Activated effector memory CD4-positive, alpha-beta T cell treated with anti-CD3 and anti-CD28 coated beads, Interleukin-2, amount 50 U/mL, for 16 hours (primary cell): ENCODE measurements around the gene FAM204A.

Source experiments
- DNase-seq: peaks from one replicate; pipeline ENCODE4 v3.0.0-alpha.2; 2020

FAM204A gene

DNA sequence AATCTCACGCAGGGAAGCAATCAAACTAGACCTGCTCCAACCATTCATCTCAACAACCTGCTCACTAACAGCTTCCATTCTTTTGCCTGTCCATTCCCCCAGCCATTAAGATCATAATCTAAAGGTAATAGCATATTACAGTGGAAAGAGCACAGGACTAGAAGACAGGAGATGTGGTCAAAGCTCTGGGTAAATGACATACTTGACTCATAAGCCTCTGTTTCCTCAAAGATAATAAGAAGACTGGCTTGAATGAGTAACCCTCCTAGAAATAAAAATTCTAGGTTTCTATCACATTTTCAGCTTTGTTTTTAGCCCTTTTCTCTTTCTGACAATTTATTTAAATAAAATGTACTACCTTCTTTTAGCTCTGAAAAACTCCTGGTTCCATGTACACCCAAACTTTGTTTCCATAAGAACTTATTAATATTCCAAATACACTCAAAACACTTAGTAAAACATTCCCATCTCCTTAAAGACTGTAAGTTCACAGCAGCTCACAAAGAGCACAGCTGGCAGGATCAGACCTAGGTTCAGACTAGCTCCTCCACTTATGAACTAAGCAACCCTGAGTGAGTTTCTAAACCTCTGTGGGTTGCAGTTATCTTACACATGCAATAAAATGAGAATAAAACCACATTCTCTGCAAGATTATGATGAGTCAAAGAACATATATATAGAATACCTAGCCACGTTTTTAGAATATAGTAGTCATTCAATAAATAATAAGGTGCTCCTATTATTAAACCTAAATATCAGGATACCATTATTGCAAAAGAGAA lies 11.6 kb downstream of the FAM204A start:
- DNase-seq = no peak

DNA sequence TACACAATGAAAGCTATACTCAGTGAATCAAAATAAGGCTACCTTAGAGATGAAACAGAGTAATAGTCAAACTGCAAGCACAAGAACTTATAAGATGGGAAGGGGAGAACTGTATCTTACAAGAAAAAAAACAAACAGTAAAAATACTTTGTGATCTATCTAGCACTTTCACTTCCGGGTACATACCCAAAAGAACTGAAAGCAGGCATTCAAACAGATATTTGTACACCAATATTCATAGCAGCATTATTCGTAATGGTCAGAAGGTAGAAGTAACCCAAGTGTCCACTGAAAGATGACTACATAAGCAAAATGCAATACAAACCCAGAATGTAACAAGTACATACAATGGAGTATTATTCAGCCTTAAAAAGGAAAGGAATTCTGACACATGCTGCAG lies 18.0 kb downstream of the FAM204A start:
- no peak for DNase-seq

GRCh38 chr10:118321724-118322575 lies 20.2 kb downstream of the FAM204A start:
- DNase-seq = no peak

DNA sequence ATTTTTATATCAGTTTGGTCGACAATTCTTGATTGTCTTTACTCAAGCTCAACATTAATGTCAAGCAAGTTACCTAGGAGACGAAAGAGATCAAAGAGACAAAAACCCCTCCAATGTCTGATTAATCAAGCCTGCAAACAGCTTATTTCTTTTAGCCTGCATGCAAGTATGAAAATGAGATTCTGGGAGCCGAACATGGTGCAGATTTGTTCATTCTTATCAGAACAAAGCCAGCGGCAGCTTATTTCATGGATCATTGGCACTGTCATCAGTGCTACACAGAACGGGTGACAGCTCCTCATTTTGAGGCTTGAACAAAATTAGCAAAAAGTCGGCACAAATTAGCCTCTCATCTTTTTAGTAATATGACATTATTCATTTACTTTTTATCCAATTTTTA lies 26.5 kb downstream of the FAM204A start:
- DNase-seq = no peak

DNA sequence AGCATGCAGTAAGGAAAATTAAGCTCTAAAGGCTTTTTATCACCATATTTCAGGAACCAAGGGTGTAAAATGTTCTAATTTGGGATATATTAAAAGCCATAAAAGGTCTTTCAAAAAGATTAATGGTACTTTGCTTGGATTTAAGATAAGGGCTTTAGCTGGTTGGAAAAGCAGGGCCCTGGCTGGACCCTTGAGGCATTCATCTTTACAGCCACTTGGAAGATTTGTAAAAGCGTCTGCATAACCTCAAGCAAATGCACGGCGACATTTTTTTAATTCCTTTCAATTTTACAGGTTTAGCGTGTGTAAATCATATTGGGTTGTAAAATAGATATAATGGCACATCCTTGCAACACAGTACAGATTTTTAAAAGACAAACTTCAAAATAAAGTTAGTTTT lies 27.2 kb downstream of the FAM204A start:
- no peak for DNase-seq

GRCh38 chr10:118311505-118311904 lies 30.6 kb downstream of the FAM204A start:
- DNase-seq = no peak

DNA sequence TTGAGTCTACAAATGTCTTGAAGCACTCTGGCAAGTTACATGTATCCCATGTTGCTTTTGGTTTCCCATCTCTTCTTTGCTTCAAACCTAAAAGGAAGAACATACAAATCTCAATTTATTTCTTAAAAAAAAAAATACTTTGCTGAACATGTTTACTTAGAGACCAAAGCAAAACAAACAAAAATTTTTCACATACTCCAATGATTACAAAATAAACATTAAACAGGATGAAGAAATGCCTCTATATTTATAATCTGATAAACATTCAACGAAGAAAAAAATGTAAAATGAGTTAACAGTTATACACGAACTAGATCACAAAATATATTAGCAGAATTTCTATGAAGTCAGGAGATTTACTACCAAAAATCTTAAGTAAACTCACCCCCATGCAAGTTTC lies 31.3 kb downstream of the FAM204A start:
- DNase-seq = no peak

GRCh38 chr10:118309911-118310310 lies 32.2 kb downstream of the FAM204A start:
- DNase-seq = no peak

DNA sequence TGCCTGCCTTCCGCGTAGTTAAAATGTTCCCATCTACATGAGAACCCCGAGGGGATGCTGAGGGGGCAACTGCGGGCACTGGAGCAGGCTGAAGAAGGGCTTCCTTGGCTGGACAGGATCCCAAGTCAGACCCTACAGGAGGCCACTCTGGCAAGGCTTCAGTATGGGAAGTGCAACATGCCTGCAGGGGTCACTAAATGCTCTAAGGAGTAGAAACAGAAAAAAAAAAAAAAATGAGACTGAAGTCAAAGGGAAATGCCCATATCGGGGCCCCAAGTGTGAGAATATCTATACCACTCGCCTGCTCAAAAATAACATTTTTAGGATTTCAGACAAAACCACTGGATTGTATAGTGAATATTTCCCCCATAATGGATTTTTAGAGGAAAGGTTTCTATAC lies 33.5 kb downstream of the FAM204A start:
- DNase-seq = no peak

DNA sequence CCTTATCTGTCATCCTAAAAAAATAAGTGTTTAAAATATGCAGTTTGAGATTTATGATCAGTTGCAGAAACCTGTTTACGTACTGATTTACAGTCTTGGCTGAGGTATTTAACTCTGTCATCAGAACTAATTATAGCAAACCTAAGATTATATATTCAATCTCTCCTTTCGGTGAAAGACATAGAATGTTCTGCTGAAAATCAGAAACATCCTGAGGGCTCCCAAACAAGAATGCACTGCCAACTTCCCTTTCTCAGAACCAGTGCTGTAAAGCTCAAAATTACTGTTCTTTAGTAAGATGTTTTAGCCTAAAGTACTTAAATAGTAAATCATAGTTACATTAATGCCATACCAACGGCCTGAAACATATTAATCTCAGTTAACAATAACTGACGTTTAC lies 34.3 kb downstream of the FAM204A start:
- DNase-seq = no peak

- DNase-seq = no peak
Observed at GRCh38 chr10:118307220-118307619, 34.9 kb downstream of the FAM204A start.

DNA sequence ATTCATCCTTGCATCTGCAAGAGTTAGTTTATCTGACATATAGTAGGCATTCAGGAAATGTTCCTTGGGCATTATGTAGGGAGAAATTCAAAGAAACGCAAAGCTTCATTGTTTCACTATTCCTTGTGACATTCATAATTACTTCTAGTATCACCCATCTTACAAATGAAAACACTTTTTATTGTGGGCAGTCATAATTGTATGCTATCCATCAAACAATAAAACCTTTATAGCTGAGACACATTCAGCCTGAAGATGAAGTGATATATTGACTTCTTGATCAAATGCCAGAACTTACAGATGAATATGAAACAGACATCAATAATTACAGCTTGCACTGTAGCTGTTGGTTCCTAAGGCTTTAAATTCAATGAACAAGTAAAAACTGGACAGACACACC lies 36.4 kb downstream of the FAM204A start:
- no peak for DNase-seq

DNA sequence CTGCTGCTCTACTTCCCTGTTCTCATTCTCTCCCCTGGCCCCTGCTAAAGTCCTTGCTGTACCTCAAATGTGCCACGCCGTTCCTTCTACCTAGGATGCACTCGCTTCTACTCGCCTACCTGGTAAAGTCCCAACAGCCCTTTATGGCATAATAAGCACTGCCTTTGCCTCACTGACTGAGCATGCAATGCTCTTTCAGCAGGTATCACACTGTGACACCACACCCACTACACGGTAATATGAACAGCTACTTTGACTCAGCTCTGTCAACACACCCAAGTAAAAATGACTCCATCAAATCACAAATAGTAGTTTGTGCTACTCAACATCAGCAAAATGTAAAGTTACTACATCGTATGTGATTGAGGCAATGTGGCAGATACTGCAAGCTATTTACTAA lies 37.6 kb downstream of the FAM204A start:
- no peak for DNase-seq

DNA sequence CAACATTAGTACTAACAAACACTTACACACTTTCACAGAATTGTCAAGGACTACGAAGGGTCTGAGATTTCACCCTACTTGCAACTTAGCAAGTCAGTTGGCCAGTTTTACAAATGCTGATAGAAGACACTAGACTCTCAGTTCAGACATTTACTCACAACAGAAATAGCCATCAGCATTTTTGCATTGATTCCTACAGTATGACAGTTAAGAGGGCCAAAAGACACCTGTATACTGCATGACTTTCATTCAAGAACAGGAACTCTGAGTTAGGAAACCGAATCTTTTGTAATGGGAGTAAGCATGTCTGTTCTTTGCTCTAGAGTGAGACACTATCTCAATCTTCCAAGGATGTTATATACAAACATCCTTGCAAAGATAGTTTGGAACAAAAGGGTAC lies 40.9 kb downstream of the FAM204A start:
- no peak for DNase-seq

DNA sequence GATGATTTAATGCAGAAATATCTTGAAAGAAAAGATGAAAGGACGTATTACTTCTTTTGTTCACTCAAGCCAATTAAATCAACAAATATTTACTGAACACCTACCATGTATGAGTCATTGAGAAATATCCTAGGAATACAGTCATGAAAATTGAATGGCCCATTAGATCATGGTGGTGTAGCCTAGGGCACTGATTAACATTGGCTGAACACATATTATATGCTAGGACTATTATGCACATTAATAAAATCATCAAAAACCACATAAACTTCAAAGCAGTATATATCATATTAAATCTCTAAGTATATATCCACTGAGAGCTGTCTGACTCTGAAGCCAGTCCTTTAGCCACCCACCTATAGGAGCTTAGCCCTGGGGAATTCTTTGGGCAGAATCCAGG lies 41.8 kb downstream of the FAM204A start:
- no peak for DNase-seq

DNA sequence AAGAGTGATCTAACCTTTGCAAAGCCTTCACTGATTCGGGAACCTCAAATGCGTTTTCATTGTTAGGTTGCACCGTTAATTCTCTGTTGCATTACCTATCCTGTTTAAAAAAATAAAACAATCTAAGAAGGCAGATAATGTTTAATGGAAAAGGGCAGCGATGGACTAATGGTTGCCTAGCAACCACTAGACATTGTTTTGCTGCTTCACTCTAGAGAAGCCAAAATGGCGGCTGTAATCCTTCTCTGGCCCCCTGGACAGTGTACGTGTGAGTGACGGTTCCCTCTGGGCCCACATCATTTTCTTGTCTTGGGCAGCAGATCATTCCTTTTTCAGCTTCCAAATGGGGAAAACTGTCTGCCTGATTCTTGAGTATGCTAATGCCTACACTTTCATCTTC lies 43.3 kb downstream of the FAM204A start:
- DNase-seq = no peak

DNA sequence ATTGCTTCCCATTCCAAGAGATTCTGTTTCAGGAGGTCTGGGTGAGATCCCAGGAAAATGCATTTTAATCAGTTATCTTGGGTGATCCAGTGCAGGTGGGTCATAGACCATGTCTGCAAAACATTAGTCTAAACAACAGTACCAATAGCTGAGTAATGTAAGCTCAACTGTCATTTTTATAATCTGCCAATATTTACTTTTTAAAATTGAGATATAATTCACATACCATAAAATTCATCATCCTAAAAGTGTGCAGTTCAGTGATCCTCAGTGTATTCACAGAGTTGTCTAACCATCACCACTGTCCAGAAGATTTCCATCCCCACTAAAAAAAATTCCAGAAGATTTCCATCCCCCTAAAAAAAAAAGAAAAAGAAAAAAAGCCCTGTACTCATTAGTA lies 51.0 kb downstream of the FAM204A start:
- no peak for DNase-seq

DNA sequence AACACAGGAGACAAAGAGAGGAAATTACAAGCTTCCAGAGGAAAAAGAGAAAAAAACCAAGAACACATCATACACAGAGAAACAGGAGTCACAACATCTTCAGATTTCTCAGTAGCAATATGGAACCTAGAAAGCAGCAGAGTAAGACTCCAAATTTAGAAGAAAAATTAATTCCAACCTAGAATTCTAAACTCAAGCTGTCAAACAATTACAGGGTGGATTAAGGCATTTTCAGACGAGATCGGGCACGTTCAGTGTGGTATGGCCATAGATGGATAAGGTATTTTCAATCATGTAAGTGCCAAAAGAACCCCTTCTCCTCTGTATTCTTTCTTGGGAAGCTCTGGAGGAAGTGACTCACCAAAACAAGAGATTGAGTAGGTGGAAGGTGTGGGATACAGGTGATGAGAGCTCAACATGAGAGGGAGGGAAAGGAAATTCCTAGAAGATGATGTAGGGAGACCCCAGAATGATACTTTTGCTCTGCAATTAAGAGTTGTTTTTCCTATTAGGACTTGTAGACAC lies 51.6 kb downstream of the FAM204A start:
- no peak for DNase-seq

DNA sequence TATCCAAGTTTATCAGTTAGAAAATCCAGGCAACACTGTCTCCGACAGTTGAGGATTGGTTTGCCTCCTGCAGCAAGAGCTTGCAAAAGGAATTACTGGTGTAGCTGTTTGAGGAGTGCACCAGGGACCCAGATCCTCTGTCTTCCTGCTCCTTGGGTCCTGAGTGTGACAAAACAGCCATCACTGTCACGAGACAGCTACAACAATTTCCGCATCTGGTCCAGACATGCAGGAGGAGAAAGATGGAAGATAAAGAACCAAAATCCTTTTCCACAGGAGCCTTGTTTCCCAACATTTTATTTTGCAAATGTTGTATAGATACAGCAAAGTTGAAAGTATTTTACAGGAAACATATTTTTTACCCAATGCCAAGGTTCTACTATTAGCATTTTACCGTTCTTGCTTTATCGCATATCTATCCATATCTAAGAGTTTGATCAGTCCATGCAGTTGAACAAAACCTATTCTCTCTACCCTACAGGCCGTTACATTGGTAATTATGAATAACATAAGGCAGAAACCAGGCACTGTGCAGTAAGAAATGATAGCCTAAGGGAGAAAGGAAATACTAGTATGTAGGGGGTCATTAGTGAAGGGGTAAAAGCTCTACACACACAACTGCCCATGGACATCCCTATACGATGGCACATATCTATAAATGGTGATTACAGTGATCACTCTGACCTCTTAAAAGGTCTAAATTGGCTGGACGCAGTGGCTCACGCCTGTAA lies 54.9 kb downstream of the FAM204A start:
- no peak for DNase-seq

- no peak for DNase-seq
Observed at GRCh38 chr10:118286051-118286838, 55.9 kb downstream of the FAM204A start.

DNA sequence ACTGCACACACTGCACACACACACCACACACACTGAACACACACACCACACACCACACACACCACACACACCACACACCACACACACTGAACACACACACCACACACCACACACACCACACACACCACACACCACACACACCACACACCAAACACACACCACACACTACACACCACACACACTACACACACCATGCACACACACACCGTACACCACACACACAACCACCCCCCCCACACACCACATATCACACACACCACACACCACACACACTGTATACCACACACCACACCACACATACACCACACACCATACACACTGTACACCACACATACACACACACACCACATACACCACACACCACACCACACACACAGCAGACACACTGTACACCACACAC lies 59.5 kb downstream of the FAM204A start:
- no peak for DNase-seq

DNA sequence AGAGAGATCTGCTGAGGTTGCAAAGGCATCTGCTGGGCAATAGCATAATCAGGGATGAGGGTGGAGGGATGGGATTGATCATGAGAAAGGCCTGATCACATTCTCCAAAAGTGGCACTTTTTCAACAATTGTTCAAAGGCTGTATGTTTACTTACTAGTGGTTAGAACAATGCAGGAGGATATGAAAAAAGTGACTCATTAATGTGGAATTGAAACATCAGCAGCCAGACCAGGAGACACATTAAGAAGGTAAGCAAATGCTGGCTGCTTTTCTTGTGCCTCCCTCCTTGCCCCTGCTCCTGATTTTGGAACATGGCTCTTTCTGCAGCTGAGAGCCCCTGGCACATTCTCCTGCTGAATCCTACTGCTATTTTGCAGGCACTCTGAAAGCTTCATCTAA lies 63.5 kb downstream of the FAM204A start:
- no peak for DNase-seq

GRCh38 chr10:118277871-118278270 lies 64.3 kb downstream of the FAM204A start:
- no peak for DNase-seq
